Spleen (tissue), 7 donors: Measurements from ENCODE around the gene PKIB.

Experiments
- POLR2AphosphoS5 ChIP-seq, 3 donors: sonication (generic); formaldehyde crosslinking; IDR thresholded peaks; one replicate each; pipeline ENCODE4 v1.5.1; 2017; ENCODE audit warnings: antibody characterized with exemption in 3 of 3
- TF ChIP-seq, protein P1 (sequence below), 11 experiments: fragments of 200-600 bp in 7 of 11; fragments of 450-650 bp in 4 of 11; sonication (generic) in 4 of 11; IDR thresholded peaks in 8 of 11; conservative IDR thresholded peaks in 3 of 11; 1 replicate in 7 of 11; 2 replicates in 4 of 11; pipeline versions ENCODE4 v1.4.0 to v1.8.0; 2016 to 2021; ENCODE audit warnings: antibody characterized with exemption in 11 of 11, inconsistent platforms in 4 of 11, mild to moderate bottlenecking in 1 of 11
- donor health status: DM: no; HTN: no; CAD: no; lungs with moderate emphysema.
- donor health status: DM: no; HTN: no; CAD: no.
- donor health status: DM: no; HTN: no; CAD: no.

DNA sequence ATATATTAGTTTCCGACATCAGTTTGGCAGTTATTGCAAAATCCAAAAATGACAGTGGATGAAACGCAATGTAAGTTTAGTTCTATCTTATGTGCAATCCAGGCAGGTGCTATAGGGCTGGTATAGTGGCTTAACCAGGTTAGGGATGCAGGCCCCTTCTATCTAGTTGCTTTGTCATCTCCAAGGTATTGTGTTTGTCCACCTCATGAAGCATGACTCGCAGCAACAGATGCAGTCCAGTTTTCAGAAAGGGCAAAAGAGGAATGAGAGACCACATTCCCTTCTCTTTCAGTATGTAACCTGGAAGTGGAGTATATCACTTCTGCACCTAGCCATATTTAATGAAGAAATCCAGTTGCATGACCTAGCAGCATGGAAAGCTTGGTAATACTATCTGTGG, 59.7 kb downstream of the PKIB start:
- TF ChIP-seq POLR2AphosphoS5 (IDR thresholded peaks at IDR 0.05) = no peak
- TF ChIP-seq, protein P1, sequence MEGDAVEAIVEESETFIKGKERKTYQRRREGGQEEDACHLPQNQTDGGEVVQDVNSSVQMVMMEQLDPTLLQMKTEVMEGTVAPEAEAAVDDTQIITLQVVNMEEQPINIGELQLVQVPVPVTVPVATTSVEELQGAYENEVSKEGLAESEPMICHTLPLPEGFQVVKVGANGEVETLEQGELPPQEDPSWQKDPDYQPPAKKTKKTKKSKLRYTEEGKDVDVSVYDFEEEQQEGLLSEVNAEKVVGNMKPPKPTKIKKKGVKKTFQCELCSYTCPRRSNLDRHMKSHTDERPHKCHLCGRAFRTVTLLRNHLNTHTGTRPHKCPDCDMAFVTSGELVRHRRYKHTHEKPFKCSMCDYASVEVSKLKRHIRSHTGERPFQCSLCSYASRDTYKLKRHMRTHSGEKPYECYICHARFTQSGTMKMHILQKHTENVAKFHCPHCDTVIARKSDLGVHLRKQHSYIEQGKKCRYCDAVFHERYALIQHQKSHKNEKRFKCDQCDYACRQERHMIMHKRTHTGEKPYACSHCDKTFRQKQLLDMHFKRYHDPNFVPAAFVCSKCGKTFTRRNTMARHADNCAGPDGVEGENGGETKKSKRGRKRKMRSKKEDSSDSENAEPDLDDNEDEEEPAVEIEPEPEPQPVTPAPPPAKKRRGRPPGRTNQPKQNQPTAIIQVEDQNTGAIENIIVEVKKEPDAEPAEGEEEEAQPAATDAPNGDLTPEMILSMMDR (IDR thresholded peaks at IDR 0.05 in 8 of 11, conservative IDR thresholded peaks at IDR 0.05 in 3 of 11) = no peak
